ENCODE measurements around the gene FSHB. TPM values are rescaled to one million over a fixed set of nuclear protein-coding genes. Genes with fewer than 3 reads are reported as not detected.

Gene FSHB
- total and polyA plus RNA-seq, 2 of the 8 experiments (the other 6 are each of a cell fraction or from before 2014, with no cell fraction given) = not detected

GRCh38 chr11:30282289-30282631 lies 51.4 kb downstream of the FSHB start:
- DNase-seq (ENCODE audit: low read depth in 1 of 2, low spot score in 2 of 2) = no peak
- Histone ChIP-seq H3K36me3 (ENCODE audit: control insufficient read depth in 2 of 4, insufficient read depth in 4 of 4, low read length in 3 of 4) (no peaks in the 10 kb centered on the region), H3K9me3 (ENCODE audit: insufficient read depth in 2 of 2, low read depth in 1 of 2, low read length in 1 of 2) (no peaks in the 10 kb centered on the region), H2AK5ac (ENCODE audit: low read depth, low read length) (no peak overlapping the region), H2BK5ac (ENCODE audit: low read depth, low read length) (no peak overlapping the region), H4K8ac (ENCODE audit: extremely low read depth, insufficient read depth, low read length) (no peak overlapping the region), H3K18ac (ENCODE audit: extremely low read depth, low read length) (no peak overlapping the region), H4K5ac (ENCODE audit: insufficient read length, low read depth, low read length) (no peak overlapping the region), H3K56ac (replicated peaks; ENCODE audit: insufficient read length, low read depth, low read length) (no peak overlapping the region), H3K23ac (ENCODE audit: insufficient read length) (no peak overlapping the region), H3K4ac (replicated peaks; ENCODE audit: insufficient read length, low read depth, low read length) (no peak overlapping the region), H3K23me2 (ENCODE audit: low read depth, low read length) (no peaks in the 10 kb centered on the region; the same call in 1 of the 2 replicates), H2BK120ac (replicated peaks; ENCODE audit: low read depth, low read length) (no peak overlapping the region), H2AFZ (ENCODE audit: low read length) (0 out of 2 replicates have a peak overlapping the region, but pooled peaks have one; percentile 5), H3K9ac (replicated peaks in 1 of 4; ENCODE audit: extremely low read depth in 1 of 4, low read depth in 3 of 4, low read length in 3 of 4) (no peak overlapping the region), H3K79me1 (ENCODE audit: low read depth, low read length) (no peaks in the 10 kb centered on the region), H3K4me1 (replicated peaks in 1 of 4; ENCODE audit: control insufficient read depth in 3 of 4, insufficient read depth in 4 of 4, low read length in 3 of 4) (no peaks in the 10 kb centered on the region; a peak in 1 of 7 replicates), H3K4me3 (ENCODE audit: extremely low read depth in 1 of 4, insufficient read depth in 2 of 4, low read depth in 3 of 4, low read length in 4 of 4) (no peak overlapping the region), H2BK20ac (ENCODE audit: low read length) (no peak overlapping the region), H3K79me2 (ENCODE audit: control insufficient read depth in 1 of 2, insufficient read depth in 2 of 2, low read length in 2 of 2) (no peaks in the 10 kb centered on the region), H3K27ac (ENCODE audit: low read depth, low read length) (no peak overlapping the region), H3K27me3 (replicated peaks in 1 of 4; ENCODE audit: control insufficient read depth in 3 of 4, extremely low read depth in 1 of 4, insufficient read depth in 3 of 4, low read length in 3 of 4) (no peaks in the 10 kb centered on the region), H4K91ac (replicated peaks; ENCODE audit: insufficient read length, low read length) (no peak overlapping the region), H2BK15ac (ENCODE audit: low read length) (no peak overlapping the region), H3K14ac (ENCODE audit: insufficient read length) (no peak overlapping the region), H4K20me1 (replicated peaks in 1 of 2; ENCODE audit: control insufficient read depth in 1 of 2, insufficient read depth in 2 of 2, low read length in 2 of 2) (no peaks in the 10 kb centered on the region), H2BK12ac (ENCODE audit: low read depth, low read length) (no peak overlapping the region), H3K4me2 (ENCODE audit: insufficient read depth in 1 of 2, low read depth in 2 of 2, low read length in 2 of 2) (no peak overlapping the region)
- 93% methylated on average over 3 of the region's 3 CpGs; no CpG with 5 or more reads in 1 of the 2 experiments for WGBS, 2 experiments (ENCODE audit: extremely low coverage in 1 of 2, insufficient coverage in 1 of 2, insufficient read length in 1 of 2, insufficient replicate concordance in 2 of 2, low coverage in 1 of 2, low lambda C conversion rate in 2 of 2, missing lambda C conversion rate in 1 of 2)
- TF ChIP-seq SRF (IDR thresholded peaks at IDR 0.05; ENCODE audit: low read depth, low read length) (no peak), EP300 (IDR thresholded peaks at IDR 0.05; ENCODE audit: borderline replicate concordance in 1 of 2, low read depth in 2 of 2, low read length in 2 of 2) (no peak), MAFK (IDR thresholded peaks at IDR 0.05; ENCODE audit: low read depth, low read length) (no peak), SP2 (IDR thresholded peaks at IDR 0.05; ENCODE audit: low read length) (no peak)
- FAIRE-seq = no peak
- CTCF ChIA-PET (ENCODE audit: partially characterized antibody) = interaction anchor here (1.0 to 1.5 kb wide), 3 partner anchors 86 to 139 kb away, joined by 3 to 6 read pairs (median 3); no protein-coding TSS in a partner anchor
- POLR2A ChIA-PET (ENCODE audit: partially characterized antibody) = no interaction called here

Other genes starting within 250 kb of the FSHB start
- gene KCNA4, start 214.0 kb upstream of the FSHB start, total RNA-seq (2021; fragmentation: NEBNext Ultra II Directional; extraction: Animal tissue kit (Norgen Biotek cat#: 25700)) = not detected in 2 replicates
- not detected in 2 replicates for gene KCNA4, start 214.0 kb upstream of the FSHB start, polyA plus RNA-seq (2011; rRNA removed)
- gene ARL14EP, start 92.1 kb downstream of the FSHB start, total RNA-seq (2021; fragmentation: NEBNext Ultra II Directional; extraction: Animal tissue kit (Norgen Biotek cat#: 25700)) = 29.6 and 32.6 TPM in 2 replicates
- gene ARL14EP, start 92.1 kb downstream of the FSHB start, polyA plus RNA-seq (2011; rRNA removed) = 6.8 and 14.3 TPM in 2 replicates

All from H1 (cell line).